WTC11 (cell line): Measurements from ENCODE around the gene IBA57. TPM values are rescaled to one million over a fixed set of nuclear protein-coding genes. Genes with fewer than 3 reads are reported as not detected.

Experiments
- ATAC-seq: fragments of 200-7000 bp; cut with Tn5 transposase; 2 replicates; pipeline ENCODE4 v1.10.0; 2021; ENCODE audit warnings: mild to moderate bottlenecking, moderate library complexity
- CTCF ChIA-PET: fragments of 300-600 bp; sonication (Branson Sonifier 250); formaldehyde crosslinking; loops from one replicate; lab custom pipeline; 2021; ENCODE audit warnings: antibody characterized with exemption; lab: Charles Lee
- POLR2A ChIA-PET: fragments of 350-600 bp; sonication (Branson Sonifier 250); formaldehyde crosslinking; loops from one replicate; lab custom pipeline; 2021; ENCODE audit warnings: antibody characterized with exemption; lab: Charles Lee
- DNase-seq: peaks from one replicate; pipeline ENCODE4 v3.0.0; 2021; ENCODE audit warnings: low spot score
- H3K27ac Mint-ChIP-seq: 2 replicates; pipeline ENCODE4 v1.8.0; 2021; ENCODE audit warnings: mixed read lengths
- H3K27me3 Mint-ChIP-seq: 2 replicates; pipeline ENCODE4 v1.8.0; 2021; ENCODE audit warnings: low read depth, mild to moderate bottlenecking, moderate library complexity, mixed read lengths
- H3K36me3 Mint-ChIP-seq: 2 replicates; pipeline ENCODE4 v1.8.0; 2021; ENCODE audit warnings: mixed read lengths
- H3K4me1 Mint-ChIP-seq: 2 replicates; pipeline ENCODE4 v1.8.0; 2022; ENCODE audit warnings: mixed read lengths
- H3K4me3 Mint-ChIP-seq: 2 replicates; pipeline ENCODE4 v1.8.0; 2021; ENCODE audit warnings: mild to moderate bottlenecking, moderate library complexity, mixed read lengths
- H3K9me3 Mint-ChIP-seq: 2 replicates; pipeline ENCODE4 v1.8.0; 2021; ENCODE audit warnings: mixed read lengths
- ARID4B ChIP-seq: sonication (generic); formaldehyde crosslinking; IDR thresholded peaks from 2 replicates; pipeline ENCODE4 v1.8.0; 2023; ENCODE audit warnings: missing genetic modification reagents, mild to moderate bottlenecking, borderline replicate concordance
- EMX1 ChIP-seq: fragments of 250-450 bp; sonication (Bioruptor Pico); IDR thresholded peaks from 2 replicates; pipeline ENCODE4 v1.8.0; 2021; ENCODE audit warnings: mild to moderate bottlenecking
- ESRRA ChIP-seq: sonication (generic); formaldehyde crosslinking; IDR thresholded peaks from 2 replicates; pipeline ENCODE4 v1.8.1; 2022; ENCODE audit warnings: mild to moderate bottlenecking, missing genetic modification reagents, borderline replicate concordance
- ETV6 ChIP-seq: sonication (generic); formaldehyde crosslinking; IDR thresholded peaks from 2 replicates; pipeline ENCODE4 v1.8.1; 2022; ENCODE audit warnings: mild to moderate bottlenecking, missing genetic modification reagents
- FOXP1 ChIP-seq: sonication (generic); formaldehyde crosslinking; IDR thresholded peaks from 2 replicates; pipeline ENCODE4 v1.8.0; 2022; ENCODE audit warnings: missing genetic modification reagents, mild to moderate bottlenecking, moderate library complexity, borderline replicate concordance
- FOXP4 ChIP-seq: sonication (generic); formaldehyde crosslinking; IDR thresholded peaks from 2 replicates; pipeline ENCODE4 v1.8.0; 2022; ENCODE audit warnings: mild to moderate bottlenecking, missing genetic modification reagents
- GABPB1 ChIP-seq: sonication (generic); formaldehyde crosslinking; IDR thresholded peaks from 2 replicates; pipeline ENCODE4 v1.8.1; 2023; ENCODE audit warnings: mild to moderate bottlenecking, missing genetic modification reagents
- GRHL2 ChIP-seq: fragments of 250-450 bp; sonication (Bioruptor Pico); IDR thresholded peaks from 2 replicates; pipeline ENCODE4 v1.8.0; 2022; ENCODE audit warnings: mild to moderate bottlenecking, moderate library complexity; ENCODE audit not compliant: insufficient replicate concordance, severe bottlenecking
- IRF2 ChIP-seq: sonication (generic); formaldehyde crosslinking; IDR thresholded peaks from 2 replicates; pipeline ENCODE4 v1.8.0; 2022; ENCODE audit warnings: low read depth, missing genetic modification reagents, borderline replicate concordance
- MYBL2 ChIP-seq: sonication (generic); formaldehyde crosslinking; IDR thresholded peaks from 2 replicates; pipeline ENCODE4 v1.8.1; 2023; ENCODE audit warnings: mild to moderate bottlenecking, moderate library complexity, missing genetic modification reagents
- NR3C1 ChIP-seq: sonication (generic); formaldehyde crosslinking; conservative IDR thresholded peaks from 2 replicates; pipeline ENCODE4 v1.8.1; 2023; ENCODE audit warnings: low read depth, mild to moderate bottlenecking, missing genetic modification reagents
- PRRX2 ChIP-seq: fragments of 250-450 bp; sonication (Bioruptor Pico); IDR thresholded peaks from 2 replicates; pipeline ENCODE4 v1.8.0; 2021; ENCODE audit warnings: mild to moderate bottlenecking
- RORB ChIP-seq: fragments of 250-450 bp; sonication (Bioruptor Pico); IDR thresholded peaks from 2 replicates; pipeline ENCODE4 v1.9.0; 2021; ENCODE audit warnings: mild to moderate bottlenecking
- SP1 ChIP-seq: sonication (generic); formaldehyde crosslinking; conservative IDR thresholded peaks from 2 replicates; pipeline ENCODE4 v1.8.1; 2022; ENCODE audit warnings: missing genetic modification reagents
- TCF7 ChIP-seq: sonication (generic); formaldehyde crosslinking; IDR thresholded peaks from 2 replicates; pipeline ENCODE4 v1.8.0; 2022; ENCODE audit warnings: mild to moderate bottlenecking, low read depth, missing genetic modification reagents, moderate library complexity
- TEAD1 ChIP-seq: sonication (generic); formaldehyde crosslinking; IDR thresholded peaks from 2 replicates; pipeline ENCODE4 v1.8.0; 2022; ENCODE audit warnings: mild to moderate bottlenecking, missing genetic modification reagents
- ZMAT4 ChIP-seq: fragments of 250-450 bp; sonication (Bioruptor Pico); IDR thresholded peaks from 2 replicates; pipeline ENCODE4 v1.9.0; 2021; ENCODE audit warnings: mild to moderate bottlenecking
- ZNF121 ChIP-seq: sonication (generic); formaldehyde crosslinking; IDR thresholded peaks from 2 replicates; pipeline ENCODE4 v1.8.0; 2023; ENCODE audit warnings: missing genetic modification reagents
- ZNF138 ChIP-seq: sonication (generic); formaldehyde crosslinking; conservative IDR thresholded peaks from 2 replicates; pipeline ENCODE4 v1.8.1; 2022; ENCODE audit warnings: mild to moderate bottlenecking, moderate library complexity, missing genetic modification reagents
- ZNF263 ChIP-seq: sonication (generic); formaldehyde crosslinking; IDR thresholded peaks from 2 replicates; pipeline ENCODE4 v1.8.1; 2022; ENCODE audit warnings: low read depth, mild to moderate bottlenecking, moderate library complexity, missing genetic modification reagents
- ZNF671 ChIP-seq: fragments of 250-450 bp; sonication (Bioruptor Pico); IDR thresholded peaks from 2 replicates; pipeline ENCODE4 v1.8.0; 2021; ENCODE audit warnings: mild to moderate bottlenecking
- total RNA-seq: library from RNA; stranded (reverse); gene quantifications from 3 replicates; pipeline ENCODE4 v1.2.3, GENCODE V29; 2021
- TF ChIP-seq, protein P1 (sequence below): sonication (generic); formaldehyde crosslinking; conservative IDR thresholded peaks from 2 replicates; pipeline ENCODE4 v1.8.1; 2022; ENCODE audit warnings: mild to moderate bottlenecking, missing genetic modification reagents
- TF ChIP-seq, protein P2 (sequence below): sonication (generic); formaldehyde crosslinking; IDR thresholded peaks from 2 replicates; pipeline ENCODE4 v1.8.1; 2023; ENCODE audit warnings: mild to moderate bottlenecking, missing genetic modification reagents, borderline replicate concordance
- TF ChIP-seq, protein P3 (sequence below): fragments of 250-450 bp; sonication (Bioruptor Pico); IDR thresholded peaks from 2 replicates; pipeline ENCODE4 v1.9.0; 2021; ENCODE audit warnings: mild to moderate bottlenecking

Gene IBA57
- total RNA-seq, 1 experiment from 2014 or later = 11.4 TPM

DNA sequence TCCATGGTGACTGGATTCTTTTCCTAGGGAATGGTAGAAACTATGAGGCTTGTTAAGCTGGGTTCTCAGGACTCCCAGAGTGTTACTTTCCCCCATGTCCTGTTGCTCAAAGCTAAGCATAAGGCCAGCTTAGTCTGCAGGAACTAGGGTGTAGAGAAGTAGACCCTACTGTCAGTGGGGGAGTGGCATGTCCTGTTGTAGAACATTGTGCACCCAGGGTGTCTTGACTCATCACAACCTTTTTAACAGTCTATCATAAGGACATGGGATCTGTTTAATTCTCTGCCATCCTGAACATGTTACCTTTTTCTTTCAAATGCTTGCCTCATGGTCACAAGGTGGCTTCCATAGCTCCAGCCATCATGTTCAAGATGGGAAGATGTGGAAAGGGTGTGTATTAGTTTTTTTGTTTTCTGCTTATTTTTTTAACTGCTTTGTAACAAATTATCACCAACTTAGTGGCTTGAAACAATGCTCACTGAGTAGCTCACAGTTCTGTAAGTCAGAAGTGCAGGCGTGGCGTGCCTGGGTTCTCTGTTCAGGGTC, 59.6 kb downstream of the IBA57 start:
- ChIA-PET POLR2A (no interaction called here), CTCF (interaction anchor here (1.1 to 1.2 kb wide), 2 partner anchors 12 kb away, joined by 3 to 5 read pairs; no protein-coding TSS in a partner anchor)
- DNase-seq (no peak), ATAC-seq (no peak)
- Mint-ChIP-seq H3K27me3 (no peaks in the 10 kb centered on the region), H3K4me3 (no peak overlapping the region), H3K27ac (no peak overlapping the region), H3K9me3 (peaks cover 7% of the 10 kb centered on the region), H3K36me3 (peaks cover 82% of the 10 kb centered on the region), H3K4me1 (no peaks in the 10 kb centered on the region)
- TF ChIP-seq ZNF138 (CRISPR knock-in tag) (no peak), RORB (no peak), TEAD1 (no peak), PRRX2 (no peak), ETV6 (CRISPR knock-in tag) (no peak), GABPB1 (CRISPR knock-in tag) (no peak), ARID4B (CRISPR knock-in tag) (no peak), MYBL2 (CRISPR knock-in tag) (no peak), SP1 (CRISPR knock-in tag) (no peak), ZNF671 (no peak), FOXP1 (CRISPR knock-in tag) (no peak)
- TF ChIP-seq, protein P1, sequence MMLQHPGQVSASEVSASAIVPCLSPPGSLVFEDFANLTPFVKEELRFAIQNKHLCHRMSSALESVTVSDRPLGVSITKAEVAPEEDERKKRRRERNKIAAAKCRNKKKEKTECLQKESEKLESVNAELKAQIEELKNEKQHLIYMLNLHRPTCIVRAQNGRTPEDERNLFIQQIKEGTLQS = no peak
- TF ChIP-seq, protein P2, sequence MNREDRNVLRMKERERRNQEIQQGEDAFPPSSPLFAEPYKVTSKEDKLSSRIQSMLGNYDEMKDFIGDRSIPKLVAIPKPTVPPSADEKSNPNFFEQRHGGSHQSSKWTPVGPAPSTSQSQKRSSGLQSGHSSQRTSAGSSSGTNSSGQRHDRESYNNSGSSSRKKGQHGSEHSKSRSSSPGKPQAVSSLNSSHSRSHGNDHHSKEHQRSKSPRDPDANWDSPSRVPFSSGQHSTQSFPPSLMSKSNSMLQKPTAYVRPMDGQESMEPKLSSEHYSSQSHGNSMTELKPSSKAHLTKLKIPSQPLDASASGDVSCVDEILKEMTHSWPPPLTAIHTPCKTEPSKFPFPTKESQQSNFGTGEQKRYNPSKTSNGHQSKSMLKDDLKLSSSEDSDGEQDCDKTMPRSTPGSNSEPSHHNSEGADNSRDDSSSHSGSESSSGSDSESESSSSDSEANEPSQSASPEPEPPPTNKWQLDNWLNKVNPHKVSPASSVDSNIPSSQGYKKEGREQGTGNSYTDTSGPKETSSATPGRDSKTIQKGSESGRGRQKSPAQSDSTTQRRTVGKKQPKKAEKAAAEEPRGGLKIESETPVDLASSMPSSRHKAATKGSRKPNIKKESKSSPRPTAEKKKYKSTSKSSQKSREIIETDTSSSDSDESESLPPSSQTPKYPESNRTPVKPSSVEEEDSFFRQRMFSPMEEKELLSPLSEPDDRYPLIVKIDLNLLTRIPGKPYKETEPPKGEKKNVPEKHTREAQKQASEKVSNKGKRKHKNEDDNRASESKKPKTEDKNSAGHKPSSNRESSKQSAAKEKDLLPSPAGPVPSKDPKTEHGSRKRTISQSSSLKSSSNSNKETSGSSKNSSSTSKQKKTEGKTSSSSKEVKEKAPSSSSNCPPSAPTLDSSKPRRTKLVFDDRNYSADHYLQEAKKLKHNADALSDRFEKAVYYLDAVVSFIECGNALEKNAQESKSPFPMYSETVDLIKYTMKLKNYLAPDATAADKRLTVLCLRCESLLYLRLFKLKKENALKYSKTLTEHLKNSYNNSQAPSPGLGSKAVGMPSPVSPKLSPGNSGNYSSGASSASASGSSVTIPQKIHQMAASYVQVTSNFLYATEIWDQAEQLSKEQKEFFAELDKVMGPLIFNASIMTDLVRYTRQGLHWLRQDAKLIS (CRISPR knock-in tag) = no peak

DNA sequence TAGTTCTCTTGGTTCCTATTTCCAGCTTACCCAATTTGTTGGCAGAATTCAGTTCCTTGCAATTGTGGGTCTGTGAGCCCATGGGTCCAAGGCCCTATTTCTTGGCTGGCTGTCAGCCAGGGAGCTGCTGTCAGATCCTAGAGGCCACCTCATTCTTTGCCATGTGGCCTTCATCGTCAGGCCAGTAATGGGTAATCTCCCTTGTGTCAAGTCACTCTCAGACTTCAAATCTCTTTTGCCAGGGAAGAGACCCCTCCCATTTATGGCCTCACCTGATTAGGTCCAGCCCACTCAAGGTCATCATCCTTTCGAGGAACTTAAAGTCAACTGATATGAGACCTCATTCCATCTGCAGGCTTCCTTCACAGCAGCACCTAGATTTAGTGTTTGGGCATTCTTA, 60.1 kb downstream of the IBA57 start:
- Mint-ChIP-seq H3K36me3 (peaks cover 84% of the 10 kb centered on the region), H3K27ac (no peak overlapping the region), H3K27me3 (no peaks in the 10 kb centered on the region), H3K4me3 (no peak overlapping the region), H3K4me1 (no peaks in the 10 kb centered on the region), H3K9me3 (peaks cover 7% of the 10 kb centered on the region)
- DNase-seq = no peak
- ChIA-PET CTCF (interaction anchor here (1.1 to 1.2 kb wide), 2 partner anchors 11 to 12 kb away, joined by 3 to 5 read pairs; no protein-coding TSS in a partner anchor), POLR2A (no interaction called here)
- no peak for ATAC-seq
- TF ChIP-seq ESRRA (CRISPR knock-in tag) (no peak), IRF2 (CRISPR knock-in tag) (no peak), NR3C1 (CRISPR knock-in tag) (no peak), FOXP4 (no peak), EMX1 (CRISPR knock-in tag) (no peak), ZNF121 (CRISPR knock-in tag) (no peak), ZNF263 (CRISPR knock-in tag) (no peak), TCF7 (CRISPR knock-in tag) (no peak), ZMAT4 (CRISPR knock-in tag) (no peak), GRHL2 (no peak)
- TF ChIP-seq, protein P3, sequence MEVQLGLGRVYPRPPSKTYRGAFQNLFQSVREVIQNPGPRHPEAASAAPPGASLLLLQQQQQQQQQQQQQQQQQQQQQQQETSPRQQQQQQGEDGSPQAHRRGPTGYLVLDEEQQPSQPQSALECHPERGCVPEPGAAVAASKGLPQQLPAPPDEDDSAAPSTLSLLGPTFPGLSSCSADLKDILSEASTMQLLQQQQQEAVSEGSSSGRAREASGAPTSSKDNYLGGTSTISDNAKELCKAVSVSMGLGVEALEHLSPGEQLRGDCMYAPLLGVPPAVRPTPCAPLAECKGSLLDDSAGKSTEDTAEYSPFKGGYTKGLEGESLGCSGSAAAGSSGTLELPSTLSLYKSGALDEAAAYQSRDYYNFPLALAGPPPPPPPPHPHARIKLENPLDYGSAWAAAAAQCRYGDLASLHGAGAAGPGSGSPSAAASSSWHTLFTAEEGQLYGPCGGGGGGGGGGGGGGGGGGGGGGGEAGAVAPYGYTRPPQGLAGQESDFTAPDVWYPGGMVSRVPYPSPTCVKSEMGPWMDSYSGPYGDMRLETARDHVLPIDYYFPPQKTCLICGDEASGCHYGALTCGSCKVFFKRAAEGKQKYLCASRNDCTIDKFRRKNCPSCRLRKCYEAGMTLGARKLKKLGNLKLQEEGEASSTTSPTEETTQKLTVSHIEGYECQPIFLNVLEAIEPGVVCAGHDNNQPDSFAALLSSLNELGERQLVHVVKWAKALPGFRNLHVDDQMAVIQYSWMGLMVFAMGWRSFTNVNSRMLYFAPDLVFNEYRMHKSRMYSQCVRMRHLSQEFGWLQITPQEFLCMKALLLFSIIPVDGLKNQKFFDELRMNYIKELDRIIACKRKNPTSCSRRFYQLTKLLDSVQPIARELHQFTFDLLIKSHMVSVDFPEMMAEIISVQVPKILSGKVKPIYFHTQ (CRISPR knock-in tag) = no peak
